Measurements from ENCODE around the gene CYGB. TPM values are rescaled to one million over a fixed set of nuclear protein-coding genes. Genes with fewer than 3 reads are reported as not detected.

The CYGB gene
- 0.60 and 2.0 TPM in 2 replicates for total RNA-seq

GRCh38 chr17:76537578-76538280 lies at the start of gene CYGB:
Gene CYGB, minus strand, starts transcription at chr17:76537709. Its CDS starts 167 bp downstream, at chr17:76537542.
- DNase-seq (ENCODE audit: low read depth in 2 of 2) = peak in 1 of 2 donors; percentile 59

DNA sequence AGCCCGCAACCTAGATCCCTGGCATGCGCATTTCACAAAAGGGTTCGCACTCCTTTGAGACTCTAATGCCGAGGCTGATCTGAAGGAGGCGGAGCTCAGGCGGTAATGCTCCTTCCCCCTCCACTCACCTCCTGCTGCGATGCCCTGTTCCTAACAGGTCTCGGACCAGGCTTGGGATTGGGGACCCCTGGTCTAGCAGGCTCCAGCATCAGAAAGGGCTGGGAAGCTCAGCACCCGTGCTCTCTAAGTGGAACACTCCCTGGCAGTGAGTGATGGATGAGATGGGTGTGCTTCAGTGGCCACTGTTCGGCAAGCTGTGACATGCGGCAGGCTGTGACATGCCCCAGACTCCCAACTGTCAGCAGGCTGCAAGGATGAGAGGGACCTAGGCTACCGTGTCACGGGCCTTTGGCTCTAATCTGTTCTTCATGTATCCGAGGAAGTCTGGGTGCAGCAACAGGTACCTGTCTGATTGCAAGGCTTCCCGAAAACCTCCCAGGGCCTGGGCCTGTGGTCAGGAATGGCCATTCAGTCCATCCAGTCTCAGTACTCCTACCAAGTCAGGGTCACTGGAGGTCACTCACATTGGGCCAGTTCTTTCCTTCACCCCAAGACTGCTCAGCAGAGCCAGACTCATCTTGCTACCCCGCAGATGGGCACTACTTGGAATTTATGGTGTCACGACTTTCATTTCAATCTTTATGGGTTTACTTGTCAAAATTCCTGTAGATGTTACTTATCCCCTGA lies 49.4 kb upstream of the CYGB start:
- DNase-seq (ENCODE audit: low read depth in 2 of 2) = no peak

DNA sequence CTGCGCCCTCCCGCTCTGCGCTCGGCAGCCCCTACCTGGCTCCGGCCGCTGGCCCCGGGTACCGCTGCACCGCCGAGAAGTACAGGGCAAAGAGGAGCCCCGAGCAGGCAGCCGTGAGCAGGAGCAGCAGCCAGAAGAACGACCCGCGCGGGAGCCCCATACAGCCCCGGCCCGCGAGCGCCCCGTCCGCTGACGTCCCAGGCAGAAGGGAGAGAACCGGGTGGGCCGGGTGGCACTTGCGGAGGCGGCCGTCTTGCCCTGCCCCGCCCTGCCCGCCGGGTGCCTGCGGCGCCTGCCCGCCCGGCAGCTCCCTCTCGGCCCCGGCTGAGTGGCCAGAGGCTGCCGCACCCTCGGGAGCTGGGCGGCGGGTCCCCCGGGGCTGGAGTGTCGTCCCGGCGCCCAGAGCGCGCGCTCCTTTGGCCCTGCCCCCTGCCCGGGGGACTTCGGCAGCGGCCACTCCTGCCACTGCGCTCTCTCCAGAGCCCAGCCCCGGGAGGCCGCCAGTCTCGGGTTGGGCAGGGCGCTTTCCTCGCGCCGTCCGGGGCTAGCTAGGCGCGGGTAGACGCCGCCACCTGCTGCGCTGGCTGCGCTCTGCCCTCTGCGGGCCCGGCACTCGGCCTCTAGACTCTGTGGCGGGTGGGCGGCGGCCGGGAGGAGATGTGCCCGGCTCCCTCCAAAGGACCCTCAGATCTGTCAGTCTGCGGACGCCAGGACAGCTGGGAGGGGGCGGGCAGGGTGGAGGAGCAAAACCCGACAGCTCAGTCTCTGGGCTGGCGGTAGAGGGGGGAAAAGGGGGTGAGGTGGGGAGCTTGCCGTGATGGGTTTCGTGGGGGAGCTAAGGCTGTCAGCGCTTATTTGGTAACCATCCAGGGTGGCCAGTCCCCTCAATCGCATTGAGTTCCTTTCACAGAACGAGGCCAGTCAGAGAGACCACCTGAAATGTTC lies 48.4 kb upstream of the CYGB start, which contains the start of gene ST6GALNAC2:
Gene ST6GALNAC2 (minus strand): TSS at position 212 of the 945 bp plus-strand sequence. CDS start 52 bp downstream, at position 160.
- DNase-seq (ENCODE audit: low read depth in 2 of 2) = peak; percentile 55 to 64

- no peak for DNase-seq (ENCODE audit: low read depth in 2 of 2)
These were observed 47.6 kb upstream of the CYGB start for GRCh38 chr17:76585033-76585648.

GRCh38 chr17:76584427-76585032 lies 47.0 kb upstream of the CYGB start:
- no peak for DNase-seq (ENCODE audit: low read depth in 2 of 2)

- DNase-seq (ENCODE audit: low read depth in 2 of 2) = no peak
These were observed 45.2 kb upstream of the CYGB start for GRCh38 chr17:76582660-76583059.

DNA sequence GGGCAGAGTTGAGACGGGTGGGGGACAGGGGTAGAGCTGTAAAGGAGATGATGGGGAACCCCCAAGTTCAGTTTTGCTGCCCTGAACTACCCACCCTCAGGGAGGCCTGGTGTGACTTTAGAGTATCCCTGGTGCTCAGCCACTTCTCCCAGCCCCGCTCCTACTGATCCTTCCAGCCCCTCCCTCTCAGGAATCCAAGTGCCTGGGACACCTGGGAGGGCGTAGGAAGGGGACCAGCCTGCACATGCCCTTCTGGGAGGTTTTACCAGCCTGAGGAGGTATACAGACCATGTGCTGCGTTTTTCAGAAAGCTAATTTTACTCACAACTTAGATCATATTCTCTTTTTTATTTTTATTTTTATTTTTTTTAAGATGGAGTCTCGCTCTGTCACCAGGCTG lies 44.0 kb upstream of the CYGB start:
- no peak for DNase-seq (ENCODE audit: low read depth in 2 of 2)

DNA sequence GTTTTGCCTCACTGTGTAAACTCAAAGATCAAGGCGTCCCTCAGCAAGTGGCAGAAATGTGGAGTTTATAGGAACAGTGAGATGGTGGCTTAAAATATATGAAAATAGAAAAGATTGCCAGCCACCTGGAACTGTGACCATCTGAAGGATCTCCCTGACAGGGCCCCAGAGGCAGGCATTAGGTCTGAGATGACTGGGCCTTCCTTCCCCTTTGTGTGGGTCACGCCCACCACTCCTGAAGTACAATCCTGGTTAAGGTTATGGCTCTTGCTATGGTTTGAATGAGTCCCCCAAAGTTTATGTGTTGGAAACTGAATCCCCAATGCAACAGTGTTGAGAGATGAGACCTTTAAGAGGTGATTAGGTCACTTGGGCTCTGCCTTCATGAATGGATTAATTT lies 41.8 kb upstream of the CYGB start:
- no peak for DNase-seq (ENCODE audit: low read depth in 2 of 2)

GRCh38 chr17:76578376-76578775 lies 40.9 kb upstream of the CYGB start:
- DNase-seq (ENCODE audit: low read depth in 2 of 2) = no peak

- no peak for DNase-seq (ENCODE audit: low read depth in 2 of 2)
These were observed 40.4 kb upstream of the CYGB start for GRCh38 chr17:76577876-76578275.

DNA sequence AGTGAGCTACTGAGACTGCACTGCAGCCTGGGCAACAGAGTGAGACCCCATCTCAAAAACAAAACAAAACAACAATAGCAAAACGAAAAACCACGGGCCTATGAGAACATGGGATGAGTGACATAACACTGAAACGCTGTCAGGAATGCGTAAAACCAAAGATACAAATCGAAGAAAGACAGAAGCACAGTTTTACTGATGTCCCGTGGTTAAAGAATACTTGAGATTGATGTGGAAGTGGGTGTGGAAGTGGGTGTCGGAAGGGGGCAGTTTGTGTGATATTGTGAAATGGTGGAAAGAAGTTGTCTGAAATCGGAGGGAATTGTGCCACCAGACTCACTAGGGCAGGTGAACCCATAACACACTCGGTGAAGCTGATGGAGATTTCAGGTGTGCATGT lies 38.7 kb upstream of the CYGB start:
- DNase-seq (ENCODE audit: low read depth in 2 of 2) = no peak

DNA sequence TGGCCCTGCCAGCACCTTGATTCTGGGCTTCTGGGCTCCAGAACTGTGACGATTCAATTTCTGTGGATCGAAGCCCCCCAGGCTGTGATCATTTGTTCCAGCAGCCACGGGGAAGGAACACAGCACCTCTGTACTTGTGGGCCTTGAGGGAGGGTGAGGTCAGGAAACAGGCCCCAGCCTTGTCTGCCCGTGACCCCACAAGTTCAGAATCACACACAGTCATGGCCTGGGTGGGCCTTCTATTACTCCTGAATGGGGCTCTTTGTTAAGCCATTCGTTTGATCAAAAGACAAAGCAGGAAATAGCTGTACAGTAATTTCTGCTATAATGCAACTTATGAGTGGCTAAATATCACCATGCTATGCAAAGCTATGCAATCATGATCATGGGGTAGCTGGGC lies 38.1 kb upstream of the CYGB start:
- no peak for DNase-seq (ENCODE audit: low read depth in 2 of 2)

DNA sequence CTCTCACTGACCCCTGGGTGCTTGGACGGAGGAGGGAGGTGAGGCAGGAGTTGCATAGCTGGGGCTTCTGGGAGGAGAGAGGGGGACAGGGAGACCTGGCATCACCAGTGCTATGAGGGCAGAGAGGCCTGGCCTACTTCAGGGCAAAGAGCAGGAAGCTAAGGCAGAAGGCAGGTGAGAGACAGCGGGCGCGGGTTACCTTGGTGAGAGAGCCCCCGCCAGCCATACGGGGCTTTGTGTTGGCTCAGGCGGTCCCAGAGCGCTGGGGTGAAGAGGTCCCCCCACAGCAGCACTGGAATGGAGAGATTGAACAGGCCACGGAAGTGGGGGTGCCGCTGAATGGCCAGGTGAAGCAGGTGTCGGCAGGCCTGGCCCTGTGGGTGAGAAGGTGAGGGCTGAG lies 36.7 kb upstream of the CYGB start:
- DNase-seq (ENCODE audit: low read depth in 2 of 2) = no peak

DNA sequence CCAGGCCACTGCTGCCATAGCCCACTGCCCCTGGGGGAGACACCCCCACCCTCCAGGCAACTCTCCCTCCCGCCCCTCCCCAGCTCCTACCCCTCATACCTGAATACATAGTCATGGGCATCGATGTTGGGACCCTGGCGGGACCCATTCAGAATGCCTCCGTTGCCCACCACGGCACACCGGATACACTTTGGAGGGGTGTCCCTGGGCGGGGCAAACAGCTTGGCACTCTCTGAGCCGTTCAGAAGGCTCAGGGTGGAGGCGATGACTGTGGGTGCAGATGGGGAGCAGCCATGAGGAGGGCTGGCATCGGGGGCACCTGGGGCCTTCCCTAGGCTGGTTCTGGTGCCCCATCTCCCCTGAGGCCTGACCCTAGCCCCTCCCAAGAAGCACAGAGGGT lies 35.6 kb upstream of the CYGB start:
- no peak for DNase-seq (ENCODE audit: low read depth in 2 of 2)

DNA sequence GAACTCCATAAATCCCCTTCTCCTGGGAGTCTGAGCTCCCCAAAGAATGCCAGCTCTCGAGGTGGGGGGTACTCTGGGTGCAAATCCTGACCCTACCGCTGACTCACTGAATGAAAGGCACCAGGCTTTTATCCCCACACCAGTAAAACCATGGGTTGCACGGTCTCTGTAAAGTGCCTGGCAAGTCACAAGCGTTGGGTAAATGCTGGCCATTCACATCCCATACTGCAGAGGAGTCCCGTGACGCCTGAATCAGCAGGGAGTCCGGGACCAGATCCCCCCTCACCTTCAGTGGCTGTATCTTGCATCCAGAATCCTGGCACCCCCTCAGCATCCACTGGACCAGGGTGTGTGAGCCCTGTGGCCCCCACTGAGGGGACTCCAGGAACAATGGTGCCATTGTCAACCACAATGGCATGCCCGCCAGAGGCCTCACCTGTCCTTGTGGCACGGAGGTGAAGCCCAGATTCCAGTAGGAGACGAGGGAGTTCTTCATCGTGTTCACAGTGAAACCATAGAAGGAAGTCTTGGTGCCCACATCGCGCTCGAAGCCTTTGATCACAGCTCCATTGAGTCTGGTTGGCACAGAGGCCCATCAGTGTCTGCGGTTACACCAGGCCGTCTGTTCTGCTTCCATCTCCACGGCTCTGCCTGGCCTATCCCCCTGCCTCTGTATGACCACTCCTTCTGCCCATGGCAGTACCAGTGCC lies 34.8 kb upstream of the CYGB start:
- DNase-seq (ENCODE audit: low read depth in 2 of 2) = no peak

GRCh38 chr17:76570877-76571471 lies 33.5 kb upstream of the CYGB start:
- DNase-seq (ENCODE audit: low read depth in 2 of 2) = no peak

DNA sequence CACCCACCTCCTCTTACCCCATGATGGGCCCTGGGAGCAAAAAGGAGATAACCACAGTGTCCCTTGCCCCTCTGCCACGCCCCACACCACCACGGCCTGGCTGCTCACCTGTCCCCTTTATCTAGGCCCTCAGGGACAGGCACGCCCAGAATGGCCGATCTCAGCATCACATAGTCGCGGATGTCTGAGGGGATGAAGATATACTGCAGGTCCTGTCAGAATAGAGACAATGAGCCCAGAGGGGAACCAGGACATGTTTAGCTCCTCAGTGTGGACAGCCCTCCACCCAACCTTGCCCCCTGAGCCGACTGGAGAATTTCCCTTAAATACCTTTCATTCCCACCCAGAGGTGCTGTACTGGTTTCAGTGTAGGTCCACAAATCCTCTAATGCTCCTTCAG lies 32.9 kb upstream of the CYGB start:
- no peak for DNase-seq (ENCODE audit: low read depth in 2 of 2)

DNA sequence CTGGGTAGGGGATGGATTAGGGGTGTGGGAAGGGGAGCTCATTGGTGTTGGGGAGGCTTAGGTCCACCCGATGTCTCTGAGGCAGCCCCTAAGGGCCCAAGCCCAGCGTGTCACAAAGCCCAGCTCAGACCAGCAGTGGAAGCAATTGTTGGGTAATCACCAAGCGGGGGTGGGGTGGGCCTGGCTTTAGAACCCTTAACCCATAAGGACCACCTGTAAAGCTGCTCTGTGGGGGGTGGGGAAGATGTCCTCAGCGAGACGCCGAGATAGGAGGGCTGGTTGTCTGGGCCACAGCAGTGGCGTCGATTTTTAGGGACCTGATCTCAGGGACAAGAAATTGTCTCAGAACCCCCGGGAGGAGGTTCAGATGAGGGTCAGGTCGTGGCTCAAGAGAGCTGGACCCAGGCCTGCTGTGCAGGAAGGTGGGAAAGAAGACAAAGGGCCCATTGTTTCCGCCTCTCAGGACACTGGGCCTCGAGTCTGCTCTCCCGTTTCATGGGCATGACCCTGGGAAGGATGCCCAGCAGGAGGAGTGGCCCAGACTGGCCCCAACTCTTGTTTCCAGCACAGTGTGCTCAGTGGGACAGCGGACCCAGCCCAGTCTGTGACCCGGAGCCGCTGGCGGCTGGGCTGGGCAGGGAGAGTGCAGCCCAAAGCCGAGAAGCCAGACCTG lies 32.2 kb upstream of the CYGB start:
- DNase-seq (ENCODE audit: low read depth in 2 of 2) = peak in 1 of 2 donors; percentile 14

DNA sequence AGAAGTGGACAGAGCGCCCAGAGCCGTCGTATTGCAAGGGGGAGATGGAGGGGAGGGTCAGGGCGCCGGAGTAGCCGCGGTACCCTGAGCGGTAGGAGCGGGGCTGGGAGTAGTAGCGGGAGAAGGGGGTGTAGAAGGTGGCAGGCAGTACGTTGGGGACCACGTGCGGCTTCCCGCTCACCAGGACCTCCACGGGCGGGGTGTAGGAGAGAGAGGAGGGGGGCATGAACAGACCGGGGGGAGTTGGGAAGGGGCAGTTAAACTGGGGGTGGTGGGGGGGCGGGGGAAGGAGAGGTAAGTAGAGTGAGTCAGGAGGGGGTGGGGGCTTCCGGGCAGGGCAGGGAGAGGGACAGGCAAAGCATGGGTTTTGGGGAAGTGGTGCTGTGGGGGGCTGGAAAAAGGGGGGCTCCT lies 31.3 kb upstream of the CYGB start:
- no peak for DNase-seq (ENCODE audit: low read depth in 2 of 2)
